Liver (tissue), 9 donors: ENCODE measurements around the gene PLA2G7. TPM values are rescaled to one million over a fixed set of nuclear protein-coding genes. Genes with fewer than 3 reads are reported as not detected.
"Not testable (repeated sequence)": the region's sequence is repeated elsewhere in the genome, so short reads cannot be mapped to it uniquely, and the experiment has no call there.

Experiments used
- DNase-seq: peaks from one replicate; pipeline ENCODE4 v3.0.0-alpha.2; 2017; ENCODE audit warnings: low spot score
- H3K27ac ChIP-seq, 2 donors: one replicate each; pipeline ENCODE4 v1.7.0; 2013; ENCODE audit warnings: inconsistent platforms in 2 of 2, low read length in 2 of 2, control low read depth in 1 of 2, low read depth in 1 of 2, mild to moderate bottlenecking in 1 of 2
- H3K27me3 ChIP-seq, 4 donors: one replicate each; pipeline versions ENCODE4 v1.6.1 to v1.7.0; 2013; ENCODE audit warnings: low read length in 3 of 4, inconsistent platforms in 1 of 4, mild to moderate bottlenecking in 1 of 4, moderate library complexity in 1 of 4; ENCODE audit not compliant: control insufficient read depth in 4 of 4, insufficient read depth in 4 of 4
- H3K36me3 ChIP-seq, 4 donors: one replicate each; pipeline versions ENCODE4 v1.6.1 to v1.7.0; 2013; ENCODE audit warnings: low read length in 3 of 4, mild to moderate bottlenecking in 3 of 4, low read depth in 1 of 4, moderate library complexity in 1 of 4; ENCODE audit not compliant: control insufficient read depth in 4 of 4, insufficient read depth in 3 of 4
- H3K4me1 ChIP-seq, 4 donors: one replicate each; pipeline versions ENCODE4 v1.6.1 to v1.7.0; 2013; ENCODE audit warnings: low read length in 3 of 4, mild to moderate bottlenecking in 3 of 4, moderate library complexity in 1 of 4; ENCODE audit not compliant: control insufficient read depth in 4 of 4, insufficient read depth in 4 of 4
- H3K4me3 ChIP-seq, 3 donors: one replicate each; pipeline versions ENCODE4 v1.6.1 to v1.7.0; 2013; ENCODE audit warnings: low read length in 3 of 3, control low read depth in 1 of 3, low read depth in 1 of 3, mild to moderate bottlenecking in 1 of 3
- H3K9ac ChIP-seq, 2 donors: one replicate each; pipeline ENCODE4 v1.7.0; 2013; ENCODE audit warnings: low read length in 2 of 2, mild to moderate bottlenecking in 2 of 2, moderate library complexity in 2 of 2, control low read depth in 1 of 2, low read depth in 1 of 2
- H3K9me3 ChIP-seq, 4 donors: one replicate each; pipeline versions ENCODE4 v1.6.1 to v1.7.0; 2013; ENCODE audit warnings: low read length in 3 of 4; ENCODE audit not compliant: control insufficient read depth in 4 of 4
- EGR1 ChIP-seq, 2 donors: IDR thresholded peaks; 2 replicates each; pipeline ENCODE4 v1.6.1; 2016 to 2018; ENCODE audit warnings: antibody characterized with exemption in 2 of 2, low read depth in 2 of 2
- FOXA1 ChIP-seq: IDR thresholded peaks from 2 replicates; pipeline ENCODE4 v1.6.1; 2016; ENCODE audit warnings: antibody characterized with exemption
- FOXA2 ChIP-seq: IDR thresholded peaks from 2 replicates; pipeline ENCODE4 v1.6.1; 2016; ENCODE audit warnings: antibody characterized with exemption
- GABPA ChIP-seq, 2 donors: IDR thresholded peaks in 1 of 2; conservative IDR thresholded peaks in 1 of 2; 2 replicates each; pipeline ENCODE4 v1.6.1; 2016; ENCODE audit warnings: antibody characterized with exemption in 2 of 2, mild to moderate bottlenecking in 1 of 2, moderate library complexity in 1 of 2
- HNF4A ChIP-seq, 2 donors: conservative IDR thresholded peaks; 2 replicates each; pipeline ENCODE4 v1.6.1; 2016; ENCODE audit warnings: antibody characterized with exemption in 2 of 2, mild to moderate bottlenecking in 2 of 2
- HNF4G ChIP-seq: IDR thresholded peaks from 2 replicates; pipeline ENCODE4 v1.6.1; 2016; ENCODE audit warnings: antibody characterized with exemption
- JUND ChIP-seq, 2 donors: IDR thresholded peaks; 2 replicates each; pipeline ENCODE4 v1.6.1; 2016; ENCODE audit warnings: antibody characterized with exemption in 2 of 2
- MAX ChIP-seq: IDR thresholded peaks from 2 replicates; pipeline ENCODE4 v1.6.1; 2016; ENCODE audit warnings: antibody characterized with exemption
- RXRA ChIP-seq, 2 donors: IDR thresholded peaks; 2 replicates each; pipeline ENCODE4 v1.6.1; 2017 to 2018; ENCODE audit warnings: antibody characterized with exemption in 2 of 2, mild to moderate bottlenecking in 1 of 2
- SP1 ChIP-seq: IDR thresholded peaks from 2 replicates; pipeline ENCODE4 v1.6.1; 2018; ENCODE audit warnings: antibody characterized with exemption, mild to moderate bottlenecking
- TAF1 ChIP-seq: conservative IDR thresholded peaks from 2 replicates; pipeline ENCODE4 v1.6.1; 2016; ENCODE audit warnings: antibody characterized with exemption, mild to moderate bottlenecking
- YY1 ChIP-seq: IDR thresholded peaks from 2 replicates; pipeline ENCODE4 v1.6.1; 2016; ENCODE audit warnings: antibody characterized with exemption, mild to moderate bottlenecking
- WGBS: extraction: QIAGEN DNeasy Blood & Tissue Kit; methylation state at CpG from one replicate; pipeline ENCODE4 v1.1.7; 2013; 5-methylcytosine and 5-hydroxymethylcytosine counted together
- polyA plus RNA-seq, 2 donors: library from polyadenylated mRNA; stranded (reverse) in 1 of 2; unstranded in 1 of 2; fragments of 200-250 nt in 1 of 2; fragments of >200 nt in 1 of 2; fragmentation: Nextera tagmentation in 1 of 2; extraction: Ambion mirVana in 1 of 2; gene quantifications; one replicate each; pipeline versions ENCODE4 v1.2.1 to v1.2.3, GENCODE V29; 2013 to 2015
- total RNA-seq, 2 donors: library from RNA; depleted of rRNA; stranded (reverse); fragments of >200 nt; gene quantifications; one replicate each; pipeline ENCODE4 v1.2.3, GENCODE V29; 2014
- TF ChIP-seq, protein P1 (sequence below): IDR thresholded peaks from 2 replicates; pipeline ENCODE4 v1.6.1; 2016; ENCODE audit warnings: antibody characterized with exemption
- TF ChIP-seq, protein P2 (sequence below): fragments of 150-350 bp; IDR thresholded peaks from 2 replicates; pipeline ENCODE4 v1.5.1; 2017; ENCODE audit warnings: improper control_type of control experiment, low read depth, low read length; ENCODE audit not compliant: missing input control
- TF ChIP-seq, protein P3 (sequence below): IDR thresholded peaks from 2 replicates; pipeline ENCODE4 v1.6.1; 2016; ENCODE audit warnings: antibody characterized with exemption, mild to moderate bottlenecking
- TF ChIP-seq, protein P4 (sequence below): IDR thresholded peaks from 2 replicates; pipeline ENCODE4 v1.6.1; 2016; ENCODE audit warnings: antibody characterized with exemption
- donor health status: healthy.
- donor health status: healthy.
- donor health status: healthy.
- donor health status: healthy.
- donor health status: healthy.

Gene PLA2G7
- total and polyA plus RNA-seq, 4 donors: 0.35 to 24.7 (median 1.3) TPM

- H3K9ac ChIP-seq: no peak overlapping the region
- H3K9me3 ChIP-seq: no peaks in the 10 kb centered on the region
- H3K36me3 ChIP-seq: no peaks in the 10 kb centered on the region
- TF ChIP-seq EGR1 (IDR thresholded peaks at IDR 0.05; ENCODE audit: low read depth in 2 of 2) (no peak), JUND (IDR thresholded peaks at IDR 0.05) (no peak), FOXA2 (no peak), TAF1 (no peak), FOXA1 (no peak), MAX (no peak), GABPA (IDR thresholded peaks at IDR 0.05 in 1 of 2, conservative IDR thresholded peaks at IDR 0.05 in 1 of 2) (no peak), HNF4G (no peak), RXRA (IDR thresholded peaks at IDR 0.05) (no peak), YY1 (no peak), SP1 (no peak), HNF4A (conservative IDR thresholded peaks at IDR 0.05) (no peak)
- TF ChIP-seq, protein P1, sequence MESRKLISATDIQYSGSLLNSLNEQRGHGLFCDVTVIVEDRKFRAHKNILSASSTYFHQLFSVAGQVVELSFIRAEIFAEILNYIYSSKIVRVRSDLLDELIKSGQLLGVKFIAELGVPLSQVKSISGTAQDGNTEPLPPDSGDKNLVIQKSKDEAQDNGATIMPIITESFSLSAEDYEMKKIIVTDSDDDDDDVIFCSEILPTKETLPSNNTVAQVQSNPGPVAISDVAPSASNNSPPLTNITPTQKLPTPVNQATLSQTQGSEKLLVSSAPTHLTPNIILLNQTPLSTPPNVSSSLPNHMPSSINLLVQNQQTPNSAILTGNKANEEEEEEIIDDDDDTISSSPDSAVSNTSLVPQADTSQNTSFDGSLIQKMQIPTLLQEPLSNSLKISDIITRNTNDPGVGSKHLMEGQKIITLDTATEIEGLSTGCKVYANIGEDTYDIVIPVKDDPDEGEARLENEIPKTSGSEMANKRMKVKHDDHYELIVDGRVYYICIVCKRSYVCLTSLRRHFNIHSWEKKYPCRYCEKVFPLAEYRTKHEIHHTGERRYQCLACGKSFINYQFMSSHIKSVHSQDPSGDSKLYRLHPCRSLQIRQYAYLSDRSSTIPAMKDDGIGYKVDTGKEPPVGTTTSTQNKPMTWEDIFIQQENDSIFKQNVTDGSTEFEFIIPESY: no peak
- TF ChIP-seq, protein P2, sequence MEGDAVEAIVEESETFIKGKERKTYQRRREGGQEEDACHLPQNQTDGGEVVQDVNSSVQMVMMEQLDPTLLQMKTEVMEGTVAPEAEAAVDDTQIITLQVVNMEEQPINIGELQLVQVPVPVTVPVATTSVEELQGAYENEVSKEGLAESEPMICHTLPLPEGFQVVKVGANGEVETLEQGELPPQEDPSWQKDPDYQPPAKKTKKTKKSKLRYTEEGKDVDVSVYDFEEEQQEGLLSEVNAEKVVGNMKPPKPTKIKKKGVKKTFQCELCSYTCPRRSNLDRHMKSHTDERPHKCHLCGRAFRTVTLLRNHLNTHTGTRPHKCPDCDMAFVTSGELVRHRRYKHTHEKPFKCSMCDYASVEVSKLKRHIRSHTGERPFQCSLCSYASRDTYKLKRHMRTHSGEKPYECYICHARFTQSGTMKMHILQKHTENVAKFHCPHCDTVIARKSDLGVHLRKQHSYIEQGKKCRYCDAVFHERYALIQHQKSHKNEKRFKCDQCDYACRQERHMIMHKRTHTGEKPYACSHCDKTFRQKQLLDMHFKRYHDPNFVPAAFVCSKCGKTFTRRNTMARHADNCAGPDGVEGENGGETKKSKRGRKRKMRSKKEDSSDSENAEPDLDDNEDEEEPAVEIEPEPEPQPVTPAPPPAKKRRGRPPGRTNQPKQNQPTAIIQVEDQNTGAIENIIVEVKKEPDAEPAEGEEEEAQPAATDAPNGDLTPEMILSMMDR: no peak
- TF ChIP-seq, protein P3, sequence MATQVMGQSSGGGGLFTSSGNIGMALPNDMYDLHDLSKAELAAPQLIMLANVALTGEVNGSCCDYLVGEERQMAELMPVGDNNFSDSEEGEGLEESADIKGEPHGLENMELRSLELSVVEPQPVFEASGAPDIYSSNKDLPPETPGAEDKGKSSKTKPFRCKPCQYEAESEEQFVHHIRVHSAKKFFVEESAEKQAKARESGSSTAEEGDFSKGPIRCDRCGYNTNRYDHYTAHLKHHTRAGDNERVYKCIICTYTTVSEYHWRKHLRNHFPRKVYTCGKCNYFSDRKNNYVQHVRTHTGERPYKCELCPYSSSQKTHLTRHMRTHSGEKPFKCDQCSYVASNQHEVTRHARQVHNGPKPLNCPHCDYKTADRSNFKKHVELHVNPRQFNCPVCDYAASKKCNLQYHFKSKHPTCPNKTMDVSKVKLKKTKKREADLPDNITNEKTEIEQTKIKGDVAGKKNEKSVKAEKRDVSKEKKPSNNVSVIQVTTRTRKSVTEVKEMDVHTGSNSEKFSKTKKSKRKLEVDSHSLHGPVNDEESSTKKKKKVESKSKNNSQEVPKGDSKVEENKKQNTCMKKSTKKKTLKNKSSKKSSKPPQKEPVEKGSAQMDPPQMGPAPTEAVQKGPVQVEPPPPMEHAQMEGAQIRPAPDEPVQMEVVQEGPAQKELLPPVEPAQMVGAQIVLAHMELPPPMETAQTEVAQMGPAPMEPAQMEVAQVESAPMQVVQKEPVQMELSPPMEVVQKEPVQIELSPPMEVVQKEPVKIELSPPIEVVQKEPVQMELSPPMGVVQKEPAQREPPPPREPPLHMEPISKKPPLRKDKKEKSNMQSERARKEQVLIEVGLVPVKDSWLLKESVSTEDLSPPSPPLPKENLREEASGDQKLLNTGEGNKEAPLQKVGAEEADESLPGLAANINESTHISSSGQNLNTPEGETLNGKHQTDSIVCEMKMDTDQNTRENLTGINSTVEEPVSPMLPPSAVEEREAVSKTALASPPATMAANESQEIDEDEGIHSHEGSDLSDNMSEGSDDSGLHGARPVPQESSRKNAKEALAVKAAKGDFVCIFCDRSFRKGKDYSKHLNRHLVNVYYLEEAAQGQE: no peak
- TF ChIP-seq, protein P4, sequence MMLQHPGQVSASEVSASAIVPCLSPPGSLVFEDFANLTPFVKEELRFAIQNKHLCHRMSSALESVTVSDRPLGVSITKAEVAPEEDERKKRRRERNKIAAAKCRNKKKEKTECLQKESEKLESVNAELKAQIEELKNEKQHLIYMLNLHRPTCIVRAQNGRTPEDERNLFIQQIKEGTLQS: no peak
- WGBS: 79% methylated on average over 2 of the region's 2 CpGs
- DNase-seq: no peak
- H3K27me3 ChIP-seq: no peaks in the 10 kb centered on the region
- no peak overlapping the region for H3K27ac ChIP-seq
- H3K4me3 ChIP-seq: no peak overlapping the region
- H3K4me1 ChIP-seq: no peaks in the 10 kb centered on the region
Observed at GRCh38 chr6:46745973-46746372, 10.8 kb upstream of the PLA2G7 start.

- WGBS: 91% methylated on average over 3 of the region's 3 CpGs
- H3K4me1 ChIP-seq, DNase-seq: not testable (repeated sequence)
Observed at GRCh38 chr6:46744159-46744725, 9.1 kb upstream of the PLA2G7 start.

More at GRCh38 chr6:46744159-46744725, 9.1 kb upstream of the PLA2G7 start:
- not testable (repeated sequence) for H3K27me3 ChIP-seq, H3K27ac ChIP-seq, H3K36me3 ChIP-seq, H3K9me3 ChIP-seq, H3K4me3 ChIP-seq, H3K9ac ChIP-seq
